HepG2 (cell line): ENCODE data around the gene INO80B. TPM values are rescaled to one million over a fixed set of nuclear protein-coding genes. Genes with fewer than 3 reads are reported as not detected.
A peak's percentile ranks its signal among the peaks of the same experiment; 100 is the strongest.

Source experiments
- ATAC-seq: fragments of 200-7000 bp; cut with Tn5 transposase; 3 replicates; pipeline ENCODE4 v1.9.1; 2020; ENCODE audit warnings: mild to moderate bottlenecking, moderate library complexity
- BruUV-seq: library from RNA; stranded (reverse); fragments of 400-500 nt; replicated peaks from 2 replicates; lab custom pipeline; 2021; lab: Mats Ljungman, UMichigan
- CTCF ChIA-PET: fragments of 300-600 bp; formaldehyde crosslinking; extraction: SDS; loops from one replicate; lab custom pipeline; 2021; ENCODE audit warnings: low total read pairs, inconsistent platforms, low intra/inter-chr PET ratio; lab: Yijun Ruan, JAX
- POLR2A ChIA-PET: fragments of 350-600 bp; sonication (Branson Sonifier 250); formaldehyde crosslinking; loops from one replicate; lab custom pipeline; 2020; ENCODE audit warnings: antibody characterized with exemption, inconsistent platforms; lab: Yijun Ruan, JAX
- DNase-seq: peaks from one replicate; pipeline ENCODE4 v3.0.0-alpha.2; 2015; ENCODE audit warnings: low spot score
- FAIRE-seq: peaks from 3 replicates; lab custom pipeline; 2011; peaks lifted over from hg19 to GRCh38; lab: Jason Lieb, UNC
- H2AFZ ChIP-seq: one replicate; pipeline ENCODE4 v1.6.1; 2011; ENCODE audit warnings: low read length, inconsistent platforms
- H3K27ac ChIP-seq: fragments of 300-600 bp; 3 replicates; pipeline ENCODE4 v1.8.0; 2011; ENCODE audit warnings: mixed run types, mild to moderate bottlenecking, mixed read lengths, low read length, inconsistent platforms; ENCODE audit not compliant: insufficient read depth; ENCODE audit errors: extremely low read length
- H3K27me3 ChIP-seq, 2 experiments: fragments of 200-600 bp in 1 of 2; 2 replicates in 1 of 2; 3 replicates in 1 of 2; pipeline versions ENCODE4 v1.6.0 to v1.8.0; 2011; ENCODE audit warnings: low read length in 2 of 2, mild to moderate bottlenecking in 2 of 2, moderate library complexity in 2 of 2, inconsistent platforms in 1 of 2; ENCODE audit not compliant: insufficient read depth in 2 of 2, control insufficient read depth in 1 of 2
- H3K36me3 ChIP-seq, 2 experiments: fragments of 200-600 bp in 1 of 2; replicated peaks in 1 of 2; 2 replicates in 1 of 2; 3 replicates in 1 of 2; pipeline versions ENCODE4 v1.5.1 to v1.8.0; 2011; ENCODE audit warnings: low read length in 2 of 2, inconsistent platforms in 1 of 2; ENCODE audit not compliant: insufficient read depth in 2 of 2, control insufficient read depth in 1 of 2
- H3K4me1 ChIP-seq: 2 replicates; pipeline ENCODE4 v1.5.1; 2012; ENCODE audit warnings: low read length, inconsistent platforms; ENCODE audit not compliant: insufficient read depth
- H3K4me2 ChIP-seq: 2 replicates; pipeline ENCODE4 v1.6.0; 2011; ENCODE audit warnings: low read depth, low read length, inconsistent platforms
- H3K4me3 ChIP-seq, 3 experiments: fragments of 200-600 bp in 1 of 3; sonication (generic), shearing (Covaris generic) in 1 of 3; replicated peaks in 1 of 3; 2 replicates each; pipeline ENCODE4 v1.5.1; 2011 to 2016; ENCODE audit warnings: low read length in 3 of 3, inconsistent platforms in 2 of 3, low read depth in 2 of 3, mild to moderate bottlenecking in 2 of 3, control low read depth in 1 of 3, mixed read lengths in 1 of 3; ENCODE audit not compliant: insufficient read depth in 1 of 3
- H3K79me2 ChIP-seq: one replicate; pipeline ENCODE4 v1.6.1; 2011; ENCODE audit warnings: low read length, inconsistent platforms; ENCODE audit not compliant: insufficient read depth
- H3K9ac ChIP-seq: 2 replicates; pipeline ENCODE4 v1.6.0; 2011; ENCODE audit warnings: mild to moderate bottlenecking, low read depth, low read length, inconsistent platforms; ENCODE audit not compliant: insufficient read depth
- H3K9me3 ChIP-seq: 2 replicates; pipeline ENCODE4 v1.5.1; 2012; ENCODE audit warnings: mild to moderate bottlenecking, low read length
- H4K20me1 ChIP-seq: 2 replicates; pipeline ENCODE4 v1.6.0; 2011; ENCODE audit warnings: inconsistent platforms, mild to moderate bottlenecking, low read length, moderate library complexity; ENCODE audit not compliant: insufficient read depth
- ARHGAP35 ChIP-seq: sonication (generic); formaldehyde crosslinking; IDR thresholded peaks from 2 replicates; pipeline ENCODE4 v1.9.0; 2022; ENCODE audit warnings: mild to moderate bottlenecking, inconsistent platforms, moderate library complexity, missing genetic modification reagents, borderline replicate concordance
- ATRX ChIP-seq: sonication (generic); formaldehyde crosslinking; IDR thresholded peaks from 2 replicates; pipeline ENCODE4 v1.4.0; 2020; ENCODE audit warnings: missing genetic modification reagents, borderline replicate concordance
- CREM ChIP-seq, 2 experiments: sonication (generic) in 1 of 2; formaldehyde crosslinking in 1 of 2; IDR thresholded peaks; 2 replicates each; pipeline versions ENCODE4 v1.4.0 to v1.6.1; 2016 to 2020; ENCODE audit warnings: antibody characterized with exemption in 1 of 2, mild to moderate bottlenecking in 1 of 2, missing genetic modification reagents in 1 of 2
- ESRRA ChIP-seq: sonication (generic); formaldehyde crosslinking; IDR thresholded peaks from 2 replicates; pipeline ENCODE4 v1.5.1; 2020; ENCODE audit warnings: mild to moderate bottlenecking, low read depth, missing genetic modification reagents
- HINFP ChIP-seq: sonication (generic); formaldehyde crosslinking; IDR thresholded peaks from 2 replicates; pipeline ENCODE4 v1.4.0; 2020; ENCODE audit warnings: low read depth, mild to moderate bottlenecking, missing genetic modification reagents
- KAT7 ChIP-seq: IDR thresholded peaks from 2 replicates; pipeline ENCODE4 v1.6.1; 2018; ENCODE audit warnings: borderline replicate concordance, missing compliant biosample characterization
- KDM3A ChIP-seq: IDR thresholded peaks from 2 replicates; pipeline ENCODE4 v1.6.1; 2018; ENCODE audit warnings: low read depth, missing compliant biosample characterization
- LCORL ChIP-seq, 2 experiments: fragments of 450-650 bp in 1 of 2; sonication (generic) in 1 of 2; formaldehyde crosslinking in 1 of 2; IDR thresholded peaks; 2 replicates each; pipeline versions ENCODE4 v1.5.0 to v1.6.1; 2017 to 2020; ENCODE audit warnings: antibody characterized with exemption in 1 of 2, missing genetic modification reagents in 1 of 2
- MEIS1 ChIP-seq: sonication (generic); formaldehyde crosslinking; IDR thresholded peaks from 2 replicates; pipeline ENCODE4 v1.9.0; 2021; ENCODE audit warnings: mild to moderate bottlenecking, missing genetic modification reagents, moderate library complexity, borderline replicate concordance
- NR2F1 ChIP-seq, 2 experiments: fragments of 450-650 bp in 1 of 2; formaldehyde crosslinking in 1 of 2; IDR thresholded peaks; 2 replicates each; pipeline versions ENCODE4 v1.5.0 to v1.6.1; 2016 to 2020; ENCODE audit warnings: mild to moderate bottlenecking in 1 of 2, missing compliant biosample characterization in 1 of 2, missing genetic modification reagents in 1 of 2, moderate library complexity in 1 of 2
- PLRG1 ChIP-seq: fragments of 450-650 bp; conservative IDR thresholded peaks from 2 replicates; pipeline ENCODE4 v1.6.1; 2016
- PRPF4 ChIP-seq: fragments of 200-400 bp; formaldehyde crosslinking; IDR thresholded peaks from 2 replicates; pipeline ENCODE4 v1.6.1; 2016; ENCODE audit warnings: low read length, low read depth; ENCODE audit not compliant: poor library complexity, severe bottlenecking
- TBL1XR1 ChIP-seq: fragments of 150-350 bp; IDR thresholded peaks from 2 replicates; pipeline ENCODE4 v1.6.1; 2014; ENCODE audit warnings: borderline replicate concordance, low read length; ENCODE audit not compliant: partially characterized antibody
- ZNF276 ChIP-seq: sonication (generic); formaldehyde crosslinking; IDR thresholded peaks from 2 replicates; pipeline ENCODE4 v1.4.0; 2020; ENCODE audit warnings: mild to moderate bottlenecking, low read depth, missing genetic modification reagents
- ZNF766 ChIP-seq: sonication (generic); formaldehyde crosslinking; IDR thresholded peaks from 2 replicates; pipeline ENCODE4 v1.5.0; 2020; ENCODE audit warnings: missing genetic modification reagents, borderline replicate concordance
- ZNF790 ChIP-seq: sonication (generic); formaldehyde crosslinking; IDR thresholded peaks from 2 replicates; pipeline ENCODE4 v1.8.0; 2022; ENCODE audit warnings: missing genetic modification reagents, mild to moderate bottlenecking, borderline replicate concordance
- WGBS: methylation state at CpG from one replicate; pipeline ENCODE4 v1.1.6; 2017; ENCODE audit warnings: low lambda C conversion rate; 5-methylcytosine and 5-hydroxymethylcytosine counted together
- in situ Hi-C: cut with HindIII; loops from 2 replicates; pipeline ENCODE4 v1.10.0; 2017; ENCODE audit warnings: low pct_unique_long_range_greater_than_20kb; ENCODE audit not compliant: extremely low pct_ligation_motif_present
- intact Hi-C: fragments of 100-400 bp; cut with micrococcal nuclease; formaldehyde crosslinking; loops from one replicate; pipeline ENCODE4 v1.10.0; 2022; ENCODE audit not compliant: unreplicated experiment
- polyA plus RNA-seq, 8 experiments: library from polyadenylated mRNA; depleted of rRNA in 3 of 8; stranded (reverse) in 7 of 8; unstranded in 1 of 8; fragments of >200 nt; fragmentation: Illumina TruSeq in 4 of 8; extraction: Trizol in 4 of 8; gene quantifications; 2 replicates each; pipeline versions ENCODE4 v1.2.1 to v1.2.3, GENCODE V29; 2011 to 2016; ENCODE audit warnings: low read depth in 4 of 8, missing spikeins in 1 of 8, mixed read lengths in 1 of 8; ENCODE audit not compliant: insufficient read depth in 1 of 8
- total RNA-seq, 5 experiments: library from RNA; depleted of rRNA; stranded (reverse); fragments of >200 nt; fragmentation: Illumina TruSeq; extraction: Trizol; gene quantifications; 2 replicates each; pipeline ENCODE4 v1.2.3, GENCODE V29; 2016; ENCODE audit warnings: low read depth in 1 of 5
- TF ChIP-seq, protein P1 (sequence below): sonication (generic); formaldehyde crosslinking; IDR thresholded peaks from 2 replicates; pipeline ENCODE4 v1.8.0; 2022; ENCODE audit warnings: missing genetic modification reagents, mild to moderate bottlenecking, borderline replicate concordance

The INO80B gene
- total and polyA plus RNA-seq, 2 of the 13 experiments (the other 11 are each of a cell fraction or from before 2014, with no cell fraction given), result 6.2 to 14.5 TPM

- peaks cover 12 to 21% of the 10 kb centered on the region in 2 experiments for H3K36me3 ChIP-seq
- BruUV-seq, result no TSS peak
- 41% methylated on average over 18 of the region's 19 CpGs for WGBS
- POLR2A ChIA-PET, result interaction anchor here (0.6 to 16.5 kb wide), 10 partner anchors 10 to 106 kb away, joined by 3 to 795 read pairs (median 4); partner anchors contain the start of genes CCDC142, DQX1, MRPL53 and PCGF1
- no peaks in the 10 kb centered on the region for H4K20me1 ChIP-seq
- peak overlapping the region; percentile 70 for H3K27ac ChIP-seq
- H3K4me1 ChIP-seq, result peaks cover 66% of the 10 kb centered on the region
- ATAC-seq (peak; percentile 50), DNase-seq (peak; percentile 86), FAIRE-seq (peak; percentile 99)
- H3K79me2 ChIP-seq, result peaks cover 13% of the 10 kb centered on the region
- peak overlapping the region; percentile 41; the same call in 1 of the 2 replicates for H3K9ac ChIP-seq
- CTCF ChIA-PET, result no interaction called here
- H3K4me2 ChIP-seq, result peak overlapping the region; percentile 92
- in situ Hi-C loops, result no loop called here
- H3K27me3 ChIP-seq, result no peaks in the 10 kb centered on the region; a peak in 1 of 5 replicates
- intact Hi-C loops, result loop anchor here (1.0 to 10.0 kb wide), 2 partner anchors 8 to 1802 kb away; no protein-coding TSS in a partner anchor
- peak overlapping the region; percentile 2 to 66 (median 53); a peak in 5 of 6 replicates for H3K4me3 ChIP-seq
- H2AFZ ChIP-seq, result no peak overlapping the region
- H3K9me3 ChIP-seq, result no peaks in the 10 kb centered on the region
- TF ChIP-seq LCORL (IDR thresholded peaks at IDR 0.05) (peak; percentile 100), LCORL (CRISPR knock-in tag; IDR thresholded peaks at IDR 0.05) (peak; percentile 67; the same call in 1 of the 2 replicates), ZNF766 (CRISPR knock-in tag) (0 out of 2 replicates have a peak, but pooled peaks have one; percentile 37), NR2F1 (CRISPR knock-in tag; IDR thresholded peaks at IDR 0.05) (peak in 1 of 2 experiments; percentile 16; a peak in 1 of 4 replicates), MEIS1 (CRISPR knock-in tag) (peak; percentile 78; the same call in 1 of the 2 replicates), ATRX (CRISPR knock-in tag) (no peak), KAT7 (0 out of 2 replicates have a peak, but pooled peaks have one; percentile 35), ZNF276 (CRISPR knock-in tag) (peak; percentile 49; the same call in 1 of the 2 replicates), TBL1XR1 (no peak), ESRRA (CRISPR knock-in tag) (0 out of 2 replicates have a peak, but pooled peaks have one; percentile 18), CREM (IDR thresholded peaks at IDR 0.05) (peak; percentile 70; the same call in 1 of the 2 replicates), CREM (CRISPR knock-in tag; IDR thresholded peaks at IDR 0.05) (no peak), PRPF4 (no peak), HINFP (CRISPR knock-in tag) (no peak), KDM3A (0 out of 2 replicates have a peak, but pooled peaks have one; percentile 29), ZNF790 (CRISPR knock-in tag) (no peak), ARHGAP35 (CRISPR knock-in tag) (no peak), PLRG1 (no peak)
- TF ChIP-seq, protein P1, sequence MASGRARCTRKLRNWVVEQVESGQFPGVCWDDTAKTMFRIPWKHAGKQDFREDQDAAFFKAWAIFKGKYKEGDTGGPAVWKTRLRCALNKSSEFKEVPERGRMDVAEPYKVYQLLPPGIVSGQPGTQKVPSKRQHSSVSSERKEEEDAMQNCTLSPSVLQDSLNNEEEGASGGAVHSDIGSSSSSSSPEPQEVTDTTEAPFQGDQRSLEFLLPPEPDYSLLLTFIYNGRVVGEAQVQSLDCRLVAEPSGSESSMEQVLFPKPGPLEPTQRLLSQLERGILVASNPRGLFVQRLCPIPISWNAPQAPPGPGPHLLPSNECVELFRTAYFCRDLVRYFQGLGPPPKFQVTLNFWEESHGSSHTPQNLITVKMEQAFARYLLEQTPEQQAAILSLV (CRISPR knock-in tag), result no peak
Observed at GRCh38 chr2:74496997-74497776, 42.3 kb downstream of the INO80B start.
